Smooth muscle cell of the brain vasculature (primary cell): ENCODE measurements around the gene IL3.

Source experiments
- DNase-seq: peaks from one replicate; pipeline ENCODE4 v3.0.0-alpha.2; 2012; ENCODE audit warnings: low read depth, low spot score

Gene IL3

GRCh38 chr5:132025403-132025971 lies 35.0 kb upstream of the IL3 start:
- no peak for DNase-seq

DNA sequence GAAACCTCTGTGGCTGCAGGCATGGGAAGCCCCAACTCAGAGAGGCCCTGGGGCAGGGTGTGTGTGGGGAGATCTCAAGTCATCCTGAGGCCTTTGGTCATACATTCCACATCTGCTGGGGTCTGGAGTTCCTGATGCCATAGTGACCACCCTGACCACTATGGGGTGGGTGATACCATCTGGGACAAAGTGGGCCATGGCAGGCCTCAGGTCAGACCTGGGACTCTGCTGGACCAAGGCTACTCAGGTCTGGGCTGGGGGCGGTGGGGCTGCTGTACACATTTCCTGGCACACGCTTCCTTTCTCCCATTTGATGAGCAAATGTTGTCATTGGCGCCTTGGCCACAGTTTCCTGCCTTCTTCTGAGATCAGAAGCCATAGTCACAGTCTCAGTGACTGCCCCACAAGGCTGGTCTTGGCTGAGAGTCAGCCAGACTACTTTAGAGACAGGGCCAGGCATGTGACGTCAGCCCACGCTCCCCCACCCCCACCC lies 33.9 kb upstream of the IL3 start:
- DNase-seq = no peak

DNA sequence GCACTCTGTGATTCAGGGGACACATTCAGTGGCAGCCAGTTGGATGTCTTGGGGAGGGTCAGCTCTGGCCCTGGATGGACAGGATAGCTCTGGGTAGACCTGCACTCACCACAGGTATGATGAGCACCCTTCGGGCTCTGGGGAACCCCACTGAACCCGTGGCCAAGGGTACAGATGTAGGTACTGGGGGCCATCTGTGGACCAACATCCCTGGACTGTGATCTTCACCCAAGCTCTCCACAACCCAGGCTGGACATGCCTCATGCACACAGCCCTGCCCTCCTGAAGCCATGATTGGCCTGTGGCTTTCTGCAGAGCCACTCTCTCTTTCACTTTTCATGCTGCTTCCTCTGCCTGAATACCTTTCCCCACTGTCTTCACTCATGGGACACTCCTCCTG lies 33.4 kb upstream of the IL3 start:
- DNase-seq = no peak

- no peak for DNase-seq
These were observed 30.7 kb upstream of the IL3 start for GRCh38 chr5:132029609-132030330.

GRCh38 chr5:132030610-132031009 lies 29.8 kb upstream of the IL3 start:
- DNase-seq = no peak

DNA sequence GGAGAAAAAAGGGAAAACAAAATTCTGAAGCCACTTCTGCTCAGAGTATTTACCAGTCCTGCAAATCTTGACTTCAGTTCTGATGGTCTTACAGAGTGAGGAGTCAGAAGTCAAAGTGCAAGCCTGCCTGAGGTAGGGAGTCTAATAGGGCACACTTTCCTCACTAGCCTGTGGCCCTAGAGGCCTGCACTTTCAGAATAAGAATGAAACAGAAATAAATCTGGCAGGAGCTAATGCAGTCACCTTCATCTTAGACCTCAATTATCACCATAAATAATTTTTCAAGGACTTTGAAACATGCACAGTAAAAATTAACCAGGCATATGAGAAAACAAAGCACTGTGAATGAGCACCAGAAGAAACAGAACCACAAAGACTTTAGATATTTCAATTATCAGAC lies 28.3 kb upstream of the IL3 start:
- no peak for DNase-seq

DNA sequence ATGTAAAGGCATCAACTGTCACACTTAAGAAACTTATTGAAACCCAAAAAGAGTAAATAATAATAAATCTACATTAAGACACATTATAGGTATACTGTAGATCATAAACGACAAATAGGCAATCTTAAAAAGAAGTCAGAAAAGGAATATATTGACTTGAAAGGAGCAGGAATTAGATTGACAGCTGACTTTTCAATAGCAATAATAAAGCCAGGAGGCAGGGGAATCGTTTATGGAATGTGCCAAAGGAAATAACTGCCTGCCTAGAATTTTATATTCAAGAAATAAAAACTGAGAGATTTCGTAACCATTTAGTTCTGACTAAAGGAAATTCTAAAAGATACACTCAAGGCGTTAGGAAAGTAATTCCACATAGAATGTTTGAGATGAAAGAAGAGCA lies 27.3 kb upstream of the IL3 start:
- no peak for DNase-seq

GRCh38 chr5:132037353-132037752 lies 23.1 kb upstream of the IL3 start:
- DNase-seq = no peak

DNA sequence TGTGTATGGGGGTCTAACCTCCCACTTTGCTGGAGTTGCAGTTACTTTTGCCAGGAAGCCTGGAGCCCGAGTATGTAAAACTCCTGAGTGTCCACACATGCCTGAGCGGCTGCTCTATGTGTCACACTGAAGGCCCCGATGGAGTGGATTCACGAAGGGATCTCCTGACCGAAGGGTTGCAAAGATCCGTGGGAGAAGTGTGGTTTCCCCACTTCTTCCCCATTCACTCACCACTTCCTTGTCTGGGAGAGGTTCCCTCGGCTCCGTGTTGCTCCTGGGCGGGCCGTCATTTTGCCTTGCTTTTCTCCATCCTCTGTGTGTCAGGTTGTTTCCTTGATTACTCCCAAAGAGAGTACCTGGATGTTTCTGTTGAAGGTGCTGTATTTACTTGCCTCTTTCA lies 16.2 kb upstream of the IL3 start:
- no peak for DNase-seq

GRCh38 chr5:132046880-132047299 lies 13.6 kb upstream of the IL3 start:
- DNase-seq = no peak

- no peak for DNase-seq
These were observed 11.4 kb upstream of the IL3 start for GRCh38 chr5:132049093-132049492.

- DNase-seq = no peak
These were observed 10.9 kb upstream of the IL3 start for GRCh38 chr5:132049559-132049958.

- DNase-seq = no peak
These were observed 10.3 kb upstream of the IL3 start for GRCh38 chr5:132050136-132050535.

DNA sequence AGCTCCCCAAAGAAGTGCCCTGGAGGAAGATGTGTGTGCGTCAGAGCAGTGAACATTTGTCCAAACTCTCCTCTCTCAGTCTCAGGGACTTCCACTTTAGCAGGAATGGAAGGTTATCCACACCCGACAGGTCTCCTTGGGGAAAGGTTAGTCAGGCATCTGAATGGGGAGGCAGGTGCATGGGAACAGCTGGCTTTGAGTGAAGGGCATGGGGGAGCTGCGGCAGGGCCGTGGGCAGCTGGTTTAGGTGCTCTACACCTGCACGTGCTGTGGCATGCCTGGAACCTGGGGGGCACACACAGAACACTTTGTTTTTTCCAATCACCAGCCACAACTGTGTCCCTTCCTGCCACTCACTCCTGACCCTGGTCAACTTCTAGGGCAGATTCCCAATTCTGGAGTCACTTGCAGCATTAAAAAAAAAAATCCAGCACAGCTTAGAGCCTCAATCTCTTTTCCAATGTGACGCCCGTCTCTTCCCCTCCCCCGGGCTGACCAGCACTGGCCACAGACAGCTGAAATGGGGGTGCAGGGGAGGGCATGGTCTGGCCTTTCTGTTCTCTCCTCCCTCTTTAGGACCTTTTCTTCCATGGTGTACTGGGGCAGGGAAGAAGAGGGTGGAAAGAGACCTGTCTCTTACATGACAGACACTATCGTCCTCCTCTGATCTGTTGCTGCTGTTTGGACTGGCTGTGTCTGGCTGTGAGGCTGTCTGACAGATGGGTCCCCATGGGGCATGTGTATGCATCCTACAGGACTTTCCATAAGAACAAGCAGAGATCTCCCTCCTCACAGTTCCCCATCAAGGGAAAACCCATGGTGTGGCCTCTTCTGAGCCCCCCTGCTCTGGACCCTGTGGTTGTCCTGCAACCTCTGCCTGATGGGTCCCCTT lies 9.5 kb upstream of the IL3 start:
- no peak for DNase-seq

DNA sequence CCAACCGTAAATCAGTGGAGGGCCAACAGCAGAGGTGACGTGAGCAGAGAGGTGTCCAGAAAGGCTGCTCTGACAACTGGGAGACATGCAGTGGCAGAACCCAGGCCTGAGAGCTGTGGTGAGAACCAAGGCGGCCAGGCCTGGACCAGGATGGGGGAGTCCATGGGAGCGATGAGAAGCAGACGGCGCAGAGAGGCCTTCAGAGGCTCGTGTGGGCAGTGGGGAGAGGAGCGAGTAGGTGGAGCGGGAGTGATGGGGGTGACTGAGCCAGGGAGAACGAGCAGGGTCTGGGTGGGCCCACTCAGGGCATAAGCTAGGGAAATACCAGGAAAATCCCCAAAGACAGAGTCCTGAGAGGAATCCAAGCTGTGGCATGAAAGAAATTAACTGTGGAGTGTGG lies 7.9 kb upstream of the IL3 start:
- DNase-seq = no peak

- no peak for DNase-seq
These were observed 7.0 kb upstream of the IL3 start for GRCh38 chr5:132053483-132053882.

DNA sequence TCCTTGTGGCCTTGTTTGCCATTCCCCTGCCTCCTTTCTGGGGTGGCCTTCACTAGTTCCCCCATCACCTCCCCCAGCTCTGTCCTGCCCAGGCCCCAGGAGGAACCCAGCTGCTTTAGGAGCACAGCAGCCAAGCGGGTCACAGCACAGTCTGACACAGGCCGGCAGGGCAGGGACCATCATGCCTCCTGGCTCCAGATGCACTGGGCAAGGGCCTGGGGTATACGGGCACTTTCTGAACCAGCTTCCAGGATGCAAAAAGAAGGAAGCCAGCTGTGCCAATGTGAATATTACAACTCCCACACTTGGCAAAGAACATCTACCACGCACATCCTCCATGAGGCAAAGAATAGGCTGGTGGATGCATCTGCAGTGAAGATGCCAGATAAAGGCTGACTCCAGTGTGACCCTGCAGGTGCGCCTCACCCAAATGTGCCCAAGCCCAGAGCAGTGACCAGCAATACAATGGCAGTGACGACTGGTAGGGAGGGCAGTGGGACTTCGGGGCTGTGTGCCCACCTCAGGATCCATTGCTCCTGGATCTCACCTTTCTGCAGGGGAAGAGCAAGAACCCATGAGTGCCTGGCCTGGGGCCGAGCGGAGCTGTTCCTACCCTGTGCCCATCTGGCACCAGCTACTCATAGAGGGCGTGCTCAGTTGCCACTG lies 6.3 kb upstream of the IL3 start:
- DNase-seq = no peak

DNA sequence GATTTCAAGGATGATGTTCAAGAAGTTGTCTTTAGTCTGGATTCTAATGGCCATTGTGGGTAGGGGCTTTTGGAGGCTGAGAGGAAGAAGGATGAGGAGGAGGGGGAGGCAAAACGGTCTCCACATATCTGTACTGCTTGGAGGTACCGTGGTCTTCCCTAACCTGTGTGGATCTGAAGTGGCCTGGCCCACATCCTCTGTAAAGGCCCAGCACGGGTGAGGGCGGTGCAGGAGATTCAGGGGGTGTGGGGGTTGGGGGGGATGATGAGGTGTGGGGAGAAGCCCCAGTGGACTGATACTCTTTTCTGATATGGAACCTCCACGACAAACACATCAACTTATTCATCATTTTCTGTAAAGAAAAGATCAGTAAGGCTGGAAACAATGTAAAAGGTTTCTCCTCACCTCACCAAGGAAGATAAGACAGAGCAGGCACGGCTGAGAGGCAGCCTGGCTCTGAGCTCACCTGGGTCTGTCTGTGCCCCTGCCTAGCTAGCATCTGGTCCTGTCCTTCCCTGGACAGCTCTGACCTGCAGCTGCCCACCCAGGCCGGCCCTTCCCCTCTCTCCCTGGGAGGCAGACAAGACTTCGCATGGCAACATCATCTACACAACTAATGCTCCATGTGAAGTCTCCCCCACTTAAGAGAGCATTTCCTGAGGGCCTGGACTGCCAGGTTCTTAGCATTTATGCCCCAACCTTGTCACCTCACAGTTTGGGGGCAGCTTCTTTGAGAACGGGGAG lies 5.6 kb upstream of the IL3 start:
- no peak for DNase-seq

GRCh38 chr5:132055441-132055807 lies 5.0 kb upstream of the IL3 start:
- no peak for DNase-seq

GRCh38 chr5:132055808-132056609 lies 4.4 kb upstream of the IL3 start:
- DNase-seq = no peak
